Thoracic aorta (tissue), 2 donors: Measurements from ENCODE around the gene KCNK15. TPM values are rescaled to one million over a fixed set of nuclear protein-coding genes. Genes with fewer than 3 reads are reported as not detected.
A peak's percentile ranks its signal among the peaks of the same experiment; 100 is the strongest.

ENCODE experiments used
- ATAC-seq: fragments of 150-250 bp; one replicate; pipeline ENCODE4 v1.8.0; 2017; ENCODE audit warnings: low read depth; ENCODE audit not compliant: insufficient number of reproducible peaks, low FRiP score
- DNase-seq: peaks from one replicate; pipeline ENCODE4 v3.0.0-alpha.2; 2020; ENCODE audit warnings: low spot score
- H3K27ac ChIP-seq, 2 donors: fragments of 200-600 bp; sonication (generic); 1 replicate in 1 of 2; 2 replicates in 1 of 2; pipeline ENCODE4 v1.5.1; 2016; ENCODE audit warnings: mild to moderate bottlenecking in 2 of 2, moderate library complexity in 2 of 2
- H3K27me3 ChIP-seq: fragments of 200-600 bp; sonication (generic); replicated peaks from 2 replicates; pipeline ENCODE4 v1.6.0; 2016; ENCODE audit warnings: mild to moderate bottlenecking; ENCODE audit not compliant: insufficient read depth
- H3K36me3 ChIP-seq: fragments of 200-600 bp; sonication (generic); one replicate; pipeline ENCODE4 v1.5.1; 2016
- H3K4me1 ChIP-seq, 2 donors: fragments of 200-600 bp; sonication (generic); 1 replicate in 1 of 2; 2 replicates in 1 of 2; pipeline versions ENCODE4 v1.5.1 to v1.6.0; 2016; ENCODE audit warnings: low read depth in 2 of 2, mild to moderate bottlenecking in 1 of 2; ENCODE audit not compliant: control insufficient read depth in 1 of 2
- H3K4me3 ChIP-seq: fragments of 200-600 bp; sonication (generic); 2 replicates; pipeline ENCODE4 v1.5.1; 2016; ENCODE audit warnings: mild to moderate bottlenecking
- H3K9me3 ChIP-seq: fragments of 200-600 bp; sonication (generic); 2 replicates; pipeline ENCODE4 v1.5.1; 2016
- CTCF ChIP-seq: fragments of 200-600 bp; sonication (generic); IDR thresholded peaks from one replicate; pipeline ENCODE4 v1.5.1; 2019; ENCODE audit warnings: antibody characterized with exemption
- total RNA-seq, 2 donors: library from RNA; depleted of rRNA; stranded (reverse); fragments of >200 nt; gene quantifications; one replicate each; pipeline versions ENCODE4 v1.1.0 to v1.2.3, GENCODE V29; 2016

Gene KCNK15
- total RNA-seq, 2 donors from 2014 or later = 26.3 to 60.0 TPM

GRCh38 chr20:44742304-44743079 is 3.2 kb upstream of the KCNK15 start:
- no peaks in the 10 kb centered on the region for H3K27me3 ChIP-seq
- DNase-seq = no peak
- no peak for TF ChIP-seq CTCF
- H3K4me3 ChIP-seq = peak overlapping the region; percentile 5
- H3K36me3 ChIP-seq = no peaks in the 10 kb centered on the region
- no peaks in the 10 kb centered on the region for H3K9me3 ChIP-seq
- ATAC-seq = no peak
- H3K4me1 ChIP-seq = peaks cover 15 to 82% of the 10 kb centered on the region in 2 donors
- peak overlapping the region; percentile 86 to 91 for H3K27ac ChIP-seq

- no peak for ATAC-seq
- TF ChIP-seq CTCF = no peak
- no peak overlapping the region for H3K4me3 ChIP-seq
- no peaks in the 10 kb centered on the region for H3K27me3 ChIP-seq
- DNase-seq = no peak
- H3K9me3 ChIP-seq = no peaks in the 10 kb centered on the region
- peaks cover 17 to 82% of the 10 kb centered on the region in 2 donors for H3K4me1 ChIP-seq
- peak overlapping the region; percentile 86 to 91 for H3K27ac ChIP-seq
- no peaks in the 10 kb centered on the region for H3K36me3 ChIP-seq
Observed at GRCh38 chr20:44743080-44743701, 2.5 kb upstream of the KCNK15 start.

GRCh38 chr20:44743916-44744655 is 1.6 kb upstream of the KCNK15 start:
- ATAC-seq (no peak), DNase-seq (no peak)
- Histone ChIP-seq H3K36me3 (no peaks in the 10 kb centered on the region), H3K4me1 (peaks cover 17 to 82% of the 10 kb centered on the region in 2 donors), H3K9me3 (no peaks in the 10 kb centered on the region), H3K4me3 (no peak overlapping the region), H3K27me3 (no peaks in the 10 kb centered on the region), H3K27ac (peak overlapping the region; percentile 86 to 91)
- TF ChIP-seq CTCF = no peak

GRCh38 chr20:44745122-44745597 is 505 bp upstream of the KCNK15 start:
- TF ChIP-seq CTCF = no peak
- H3K36me3 ChIP-seq = peaks cover 2% of the 10 kb centered on the region
- ATAC-seq (no peak), DNase-seq (no peak)
- H3K27me3 ChIP-seq = no peaks in the 10 kb centered on the region
- H3K9me3 ChIP-seq = no peaks in the 10 kb centered on the region
- peak overlapping the region; percentile 76 for H3K4me3 ChIP-seq
- H3K27ac ChIP-seq = peak overlapping the region; percentile 86 to 91
- H3K4me1 ChIP-seq = peaks cover 15 to 82% of the 10 kb centered on the region in 2 donors
